Liver (tissue), 9 donors: Measurements from ENCODE around the gene MICAL2. TPM values are rescaled to one million over a fixed set of nuclear protein-coding genes. Genes with fewer than 3 reads are reported as not detected.

Source experiments
- DNase-seq: peaks from one replicate; pipeline ENCODE4 v3.0.0-alpha.2; 2017; ENCODE audit warnings: low spot score
- H3K27ac ChIP-seq, 2 donors: one replicate each; pipeline ENCODE4 v1.7.0; 2013; ENCODE audit warnings: inconsistent platforms in 2 of 2, low read length in 2 of 2, control low read depth in 1 of 2, low read depth in 1 of 2, mild to moderate bottlenecking in 1 of 2
- H3K27me3 ChIP-seq, 4 donors: one replicate each; pipeline versions ENCODE4 v1.6.1 to v1.7.0; 2013; ENCODE audit warnings: low read length in 3 of 4, inconsistent platforms in 1 of 4, mild to moderate bottlenecking in 1 of 4, moderate library complexity in 1 of 4; ENCODE audit not compliant: control insufficient read depth in 4 of 4, insufficient read depth in 4 of 4
- H3K36me3 ChIP-seq, 4 donors: one replicate each; pipeline versions ENCODE4 v1.6.1 to v1.7.0; 2013; ENCODE audit warnings: low read length in 3 of 4, mild to moderate bottlenecking in 3 of 4, low read depth in 1 of 4, moderate library complexity in 1 of 4; ENCODE audit not compliant: control insufficient read depth in 4 of 4, insufficient read depth in 3 of 4
- H3K4me1 ChIP-seq, 4 donors: one replicate each; pipeline versions ENCODE4 v1.6.1 to v1.7.0; 2013; ENCODE audit warnings: low read length in 3 of 4, mild to moderate bottlenecking in 3 of 4, moderate library complexity in 1 of 4; ENCODE audit not compliant: control insufficient read depth in 4 of 4, insufficient read depth in 4 of 4
- H3K4me3 ChIP-seq, 3 donors: one replicate each; pipeline versions ENCODE4 v1.6.1 to v1.7.0; 2013; ENCODE audit warnings: low read length in 3 of 3, control low read depth in 1 of 3, low read depth in 1 of 3, mild to moderate bottlenecking in 1 of 3
- H3K9ac ChIP-seq, 2 donors: one replicate each; pipeline ENCODE4 v1.7.0; 2013; ENCODE audit warnings: low read length in 2 of 2, mild to moderate bottlenecking in 2 of 2, moderate library complexity in 2 of 2, control low read depth in 1 of 2, low read depth in 1 of 2
- H3K9me3 ChIP-seq, 4 donors: one replicate each; pipeline versions ENCODE4 v1.6.1 to v1.7.0; 2013; ENCODE audit warnings: low read length in 3 of 4; ENCODE audit not compliant: control insufficient read depth in 4 of 4
- ATF3 ChIP-seq: IDR thresholded peaks from 2 replicates; pipeline ENCODE4 v1.6.1; 2016; ENCODE audit warnings: antibody characterized with exemption
- CTCF ChIP-seq: fragments of 150-350 bp; IDR thresholded peaks from 2 replicates; pipeline ENCODE4 v1.5.1; 2017; ENCODE audit warnings: improper control_type of control experiment, low read depth, low read length; ENCODE audit not compliant: missing input control
- EGR1 ChIP-seq, 2 donors: IDR thresholded peaks; 2 replicates each; pipeline ENCODE4 v1.6.1; 2016 to 2018; ENCODE audit warnings: antibody characterized with exemption in 2 of 2, low read depth in 2 of 2
- FOXA1 ChIP-seq: IDR thresholded peaks from 2 replicates; pipeline ENCODE4 v1.6.1; 2016; ENCODE audit warnings: antibody characterized with exemption
- HNF4A ChIP-seq, 2 donors: conservative IDR thresholded peaks; 2 replicates each; pipeline ENCODE4 v1.6.1; 2016; ENCODE audit warnings: antibody characterized with exemption in 2 of 2, mild to moderate bottlenecking in 2 of 2
- JUND ChIP-seq, 2 donors: IDR thresholded peaks; 2 replicates each; pipeline ENCODE4 v1.6.1; 2016; ENCODE audit warnings: antibody characterized with exemption in 2 of 2
- MAX ChIP-seq: IDR thresholded peaks from 2 replicates; pipeline ENCODE4 v1.6.1; 2016; ENCODE audit warnings: antibody characterized with exemption
- NR2F2 ChIP-seq: IDR thresholded peaks from 2 replicates; pipeline ENCODE4 v1.6.1; 2016; ENCODE audit warnings: antibody characterized with exemption
- SP1 ChIP-seq: IDR thresholded peaks from 2 replicates; pipeline ENCODE4 v1.6.1; 2018; ENCODE audit warnings: antibody characterized with exemption, mild to moderate bottlenecking
- TAF1 ChIP-seq: conservative IDR thresholded peaks from 2 replicates; pipeline ENCODE4 v1.6.1; 2016; ENCODE audit warnings: antibody characterized with exemption, mild to moderate bottlenecking
- YY1 ChIP-seq: IDR thresholded peaks from 2 replicates; pipeline ENCODE4 v1.6.1; 2016; ENCODE audit warnings: antibody characterized with exemption, mild to moderate bottlenecking
- ZBTB33 ChIP-seq: IDR thresholded peaks from 2 replicates; pipeline ENCODE4 v1.6.1; 2016; ENCODE audit warnings: antibody characterized with exemption
- WGBS: extraction: QIAGEN DNeasy Blood & Tissue Kit; methylation state at CpG from one replicate; pipeline ENCODE4 v1.1.7; 2013; 5-methylcytosine and 5-hydroxymethylcytosine counted together
- polyA plus RNA-seq, 2 donors: library from polyadenylated mRNA; stranded (reverse) in 1 of 2; unstranded in 1 of 2; fragments of 200-250 nt in 1 of 2; fragments of >200 nt in 1 of 2; fragmentation: Nextera tagmentation in 1 of 2; extraction: Ambion mirVana in 1 of 2; gene quantifications; one replicate each; pipeline versions ENCODE4 v1.2.1 to v1.2.3, GENCODE V29; 2013 to 2015
- total RNA-seq, 2 donors: library from RNA; depleted of rRNA; stranded (reverse); fragments of >200 nt; gene quantifications; one replicate each; pipeline ENCODE4 v1.2.3, GENCODE V29; 2014
- donor health status: healthy.
- donor health status: healthy.
- donor health status: healthy.
- donor health status: healthy.
- donor health status: healthy.

MICAL2 gene
- total and polyA plus RNA-seq, 4 donors = 17.5 to 113 (median 42.9) TPM

- no peak for DNase-seq
- Histone ChIP-seq H3K9me3 (no peaks in the 10 kb centered on the region), H3K27me3 (no peaks in the 10 kb centered on the region), H3K27ac (no peak overlapping the region), H3K4me3 (no peak overlapping the region), H3K36me3 (no peaks in the 10 kb centered on the region), H3K9ac (no peak overlapping the region), H3K4me1 (peaks cover 0 to 5% (median 0%) of the 10 kb centered on the region in 4 donors)
- TF ChIP-seq HNF4A (conservative IDR thresholded peaks at IDR 0.05) = peak in 1 of 2 donors; percentile 10
- TF ChIP-seq YY1 = no peak
- 86% methylated on average over 13 of the region's 13 CpGs for WGBS
Measured at GRCh38 chr11:12278766-12279671, 168.6 kb downstream of the MICAL2 start.

GRCh38 chr11:12279672-12280108 is 169.3 kb downstream of the MICAL2 start:
- no peak for TF ChIP-seq FOXA1
- TF ChIP-seq YY1 = no peak
- no peak for TF ChIP-seq HNF4A (conservative IDR thresholded peaks at IDR 0.05)
- peak; percentile 20 for DNase-seq
- H3K36me3 ChIP-seq = no peaks in the 10 kb centered on the region
- H3K9me3 ChIP-seq = no peaks in the 10 kb centered on the region
- no peak overlapping the region for H3K9ac ChIP-seq
- no peak overlapping the region for H3K4me3 ChIP-seq
- no peak overlapping the region for H3K27ac ChIP-seq
- peaks cover 0 to 5% (median 0%) of the 10 kb centered on the region in 4 donors for H3K4me1 ChIP-seq
- H3K27me3 ChIP-seq = no peaks in the 10 kb centered on the region
- WGBS = 93% methylated on average over 4 of the region's 4 CpGs

GRCh38 chr11:12280199-12280837 is 169.9 kb downstream of the MICAL2 start:
- peak; percentile 13 for DNase-seq
- no peak overlapping the region for H3K27ac ChIP-seq
- H3K9me3 ChIP-seq = no peaks in the 10 kb centered on the region
- H3K9ac ChIP-seq = no peak overlapping the region
- no peaks in the 10 kb centered on the region for H3K27me3 ChIP-seq
- H3K4me1 ChIP-seq = peaks cover 0 to 5% (median 0%) of the 10 kb centered on the region in 4 donors
- WGBS = 89% methylated on average over 4 of the region's 4 CpGs
- H3K36me3 ChIP-seq = no peaks in the 10 kb centered on the region
- TF ChIP-seq MAX (no peak), SP1 (no peak), EGR1 (IDR thresholded peaks at IDR 0.05; ENCODE audit: low read depth in 2 of 2) (no peak), JUND (IDR thresholded peaks at IDR 0.05) (no peak), TAF1 (no peak), ZBTB33 (no peak), NR2F2 (no peak), HNF4A (conservative IDR thresholded peaks at IDR 0.05) (no peak), CTCF (no peak), ATF3 (no peak)
- H3K4me3 ChIP-seq = no peak overlapping the region
